ENCODE results near the gene LRRC75A.

- TF ChIP-seq NFIC (IDR thresholded peaks at IDR 0.05) = no peak
- no peak for TF ChIP-seq TAF1 (IDR thresholded peaks at IDR 0.05; ENCODE audit: low read depth)
- TF ChIP-seq REST (IDR thresholded peaks at IDR 0.05; ENCODE audit: low read depth) = no peak
- TF ChIP-seq, protein P1, sequence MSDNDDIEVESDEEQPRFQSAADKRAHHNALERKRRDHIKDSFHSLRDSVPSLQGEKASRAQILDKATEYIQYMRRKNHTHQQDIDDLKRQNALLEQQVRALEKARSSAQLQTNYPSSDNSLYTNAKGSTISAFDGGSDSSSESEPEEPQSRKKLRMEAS (IDR thresholded peaks at IDR 0.05) = peak; percentile 66
These were observed 63.7 kb downstream of the LRRC75A start for GRCh38 chr17:16428098-16428882.

Measured in Ishikawa (cell line).